GM19463 (cell line): ENCODE results near the gene DRP2.
"Not testable (repeated sequence)": the region's sequence is repeated elsewhere in the genome, so short reads cannot be mapped to it uniquely, and the experiment has no call there.

Experiments used
- ATAC-seq: cut with Tn5 transposase; IDR thresholded peaks from one replicate; pipeline ENCODE4 v1.9.1; 2021; ENCODE audit warnings: mild to moderate bottlenecking, moderate library complexity; ENCODE audit not compliant: unreplicated experiment

DRP2 gene

GRCh38 chrX:101219116-101219863, at the start of gene DRP2:
DRP2 (plus strand) TSS chrX:101219786; CDS start chrX:101231648, 11,862 bp downstream.
- ATAC-seq: no peak

GRCh38 chrX:101171883-101172400, 47.6 kb upstream of the DRP2 start:
- ATAC-seq: no peak

- no peak for ATAC-seq
Observed at GRCh38 chrX:101176439-101176838, 43.1 kb upstream of the DRP2 start.

GRCh38 chrX:101184876-101185275, 34.7 kb upstream of the DRP2 start:
- ATAC-seq: not testable (repeated sequence)

- not testable (repeated sequence) for ATAC-seq
Observed at GRCh38 chrX:101187961-101188360, 31.6 kb upstream of the DRP2 start.

- ATAC-seq: no peak
Observed at GRCh38 chrX:101190736-101191135, 28.9 kb upstream of the DRP2 start.

- no peak for ATAC-seq
Observed at GRCh38 chrX:101191217-101191750, 28.3 kb upstream of the DRP2 start.

GRCh38 chrX:101195442-101196173, 24.0 kb upstream of the DRP2 start:
- no peak for ATAC-seq

- ATAC-seq: no peak
Observed at GRCh38 chrX:101203761-101204351, 15.7 kb upstream of the DRP2 start.

GRCh38 chrX:101206471-101206870, 13.1 kb upstream of the DRP2 start:
- ATAC-seq: peak; percentile 74

- no peak for ATAC-seq
Observed at GRCh38 chrX:101208152-101208905, 11.3 kb upstream of the DRP2 start.

GRCh38 chrX:101210630-101211029, 9.0 kb upstream of the DRP2 start:
- no peak for ATAC-seq

- ATAC-seq: no peak
Observed at GRCh38 chrX:101217689-101218088, 1.9 kb upstream of the DRP2 start.

GRCh38 chrX:101219864-101220346, 319 bp downstream of the DRP2 start:
- no peak for ATAC-seq

GRCh38 chrX:101220662-101221260, 1.2 kb downstream of the DRP2 start:
- ATAC-seq: no peak

- peak; percentile 67 for ATAC-seq
Observed at GRCh38 chrX:101223226-101223625, 3.6 kb downstream of the DRP2 start.

GRCh38 chrX:101229170-101229569, 9.6 kb downstream of the DRP2 start:
- ATAC-seq: no peak

GRCh38 chrX:101230636-101231035, 11.1 kb downstream of the DRP2 start:
- ATAC-seq: no peak

- ATAC-seq: no peak
Observed at GRCh38 chrX:101231080-101231479, 11.5 kb downstream of the DRP2 start.

GRCh38 chrX:101232316-101232715, 12.7 kb downstream of the DRP2 start:
- no peak for ATAC-seq
